ENCODE results near the gene PPP1R12B.
A peak's percentile ranks its signal among the peaks of the same experiment; 100 is the strongest.
"Not testable (repeated sequence)": the region's sequence is repeated elsewhere in the genome, so short reads cannot be mapped to it uniquely, and the experiment has no call there.

The PPP1R12B gene

GRCh38 chr1:202628646-202629215, 280.2 kb downstream of the PPP1R12B start:
- H3K4me3 ChIP-seq (ENCODE audit: low read depth in 1 of 2, low read length in 2 of 2): no peak overlapping the region
- H3K9me3 ChIP-seq (ENCODE audit: insufficient read depth, low read length, severe bottlenecking): no peaks in the 10 kb centered on the region
- no peaks in the 10 kb centered on the region for H3K36me3 ChIP-seq (ENCODE audit: insufficient read depth, low read length)
- H3K79me2 ChIP-seq (ENCODE audit: insufficient read depth, low read length): no peaks in the 10 kb centered on the region
- H4K20me1 ChIP-seq (ENCODE audit: insufficient read depth, low read length): peaks cover 7% of the 10 kb centered on the region; the same call in 1 of the 2 replicates
- ATAC-seq (ENCODE audit: insufficient read depth, low read depth) (no peak), DNase-seq (no peak)
- H3K27me3 ChIP-seq (ENCODE audit: insufficient read depth, low read length, poor library complexity): no peaks in the 10 kb centered on the region
- H3K9ac ChIP-seq (ENCODE audit: low read depth, low read length): no peak overlapping the region
- H3K4me1 ChIP-seq (ENCODE audit: insufficient read depth, low read length): peaks cover 11% of the 10 kb centered on the region
- no peak overlapping the region for H2AFZ ChIP-seq (ENCODE audit: low read depth, low read length)
- no peak overlapping the region for H3K27ac ChIP-seq (ENCODE audit: low read length)
- H3K4me2 ChIP-seq (ENCODE audit: insufficient read depth, low read length): no peak overlapping the region
- TF ChIP-seq, protein P1, sequence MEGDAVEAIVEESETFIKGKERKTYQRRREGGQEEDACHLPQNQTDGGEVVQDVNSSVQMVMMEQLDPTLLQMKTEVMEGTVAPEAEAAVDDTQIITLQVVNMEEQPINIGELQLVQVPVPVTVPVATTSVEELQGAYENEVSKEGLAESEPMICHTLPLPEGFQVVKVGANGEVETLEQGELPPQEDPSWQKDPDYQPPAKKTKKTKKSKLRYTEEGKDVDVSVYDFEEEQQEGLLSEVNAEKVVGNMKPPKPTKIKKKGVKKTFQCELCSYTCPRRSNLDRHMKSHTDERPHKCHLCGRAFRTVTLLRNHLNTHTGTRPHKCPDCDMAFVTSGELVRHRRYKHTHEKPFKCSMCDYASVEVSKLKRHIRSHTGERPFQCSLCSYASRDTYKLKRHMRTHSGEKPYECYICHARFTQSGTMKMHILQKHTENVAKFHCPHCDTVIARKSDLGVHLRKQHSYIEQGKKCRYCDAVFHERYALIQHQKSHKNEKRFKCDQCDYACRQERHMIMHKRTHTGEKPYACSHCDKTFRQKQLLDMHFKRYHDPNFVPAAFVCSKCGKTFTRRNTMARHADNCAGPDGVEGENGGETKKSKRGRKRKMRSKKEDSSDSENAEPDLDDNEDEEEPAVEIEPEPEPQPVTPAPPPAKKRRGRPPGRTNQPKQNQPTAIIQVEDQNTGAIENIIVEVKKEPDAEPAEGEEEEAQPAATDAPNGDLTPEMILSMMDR (IDR thresholded peaks at IDR 0.05; ENCODE audit: borderline replicate concordance, extremely low read depth, low read length, poor library complexity, severe bottlenecking): no peak
- no peak for TF ChIP-seq EZH2 (IDR thresholded peaks at IDR 0.05; ENCODE audit: borderline replicate concordance, low read depth, low read length, severe bottlenecking)

DNA sequence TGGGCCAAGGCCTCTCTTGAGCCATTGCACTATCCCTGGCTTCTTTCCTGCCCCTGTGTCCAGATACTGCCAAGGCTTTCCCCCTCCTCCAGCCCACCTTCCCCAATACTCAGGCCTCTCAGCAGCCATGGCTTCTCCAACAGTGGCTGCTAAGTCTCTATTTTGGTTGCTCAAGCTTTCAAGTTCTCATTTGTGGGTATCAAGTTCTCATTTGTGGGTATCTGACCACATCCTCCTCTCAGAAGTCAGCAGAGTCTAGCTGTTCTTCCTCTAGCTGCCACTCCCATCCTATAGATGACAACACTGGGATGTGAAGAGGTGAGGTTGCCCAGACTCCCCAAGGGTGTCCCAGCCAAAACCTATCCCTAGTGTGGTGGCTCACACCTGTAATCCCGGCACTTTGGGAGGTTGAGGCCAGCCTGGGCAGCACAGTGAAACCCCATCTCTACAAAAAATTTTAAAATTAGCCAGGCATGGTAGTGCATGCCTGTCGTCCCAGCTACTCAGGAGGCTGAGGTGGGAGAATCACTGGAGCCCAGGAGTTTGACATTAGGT, 280.8 kb downstream of the PPP1R12B start:
- not testable (repeated sequence) for H3K36me3 ChIP-seq (ENCODE audit: insufficient read depth, low read length); H2AFZ ChIP-seq (ENCODE audit: low read depth, low read length); H3K4me2 ChIP-seq (ENCODE audit: insufficient read depth, low read length); H3K9me3 ChIP-seq (ENCODE audit: insufficient read depth, low read length, severe bottlenecking); H3K27ac ChIP-seq (ENCODE audit: low read length); H3K27me3 ChIP-seq (ENCODE audit: insufficient read depth, low read length, poor library complexity); H3K79me2 ChIP-seq (ENCODE audit: insufficient read depth, low read length); H4K20me1 ChIP-seq (ENCODE audit: insufficient read depth, low read length); H3K4me3 ChIP-seq (ENCODE audit: low read depth in 1 of 2, low read length in 2 of 2); H3K9ac ChIP-seq (ENCODE audit: low read depth, low read length)
- peaks cover 11% of the 10 kb centered on the region for H3K4me1 ChIP-seq (ENCODE audit: insufficient read depth, low read length)
- ATAC-seq (ENCODE audit: insufficient read depth, low read depth) (peak; percentile 90), DNase-seq (peak; percentile 49)

- H3K27me3 ChIP-seq (ENCODE audit: insufficient read depth, low read length, poor library complexity); H2AFZ ChIP-seq (ENCODE audit: low read depth, low read length); ATAC-seq (ENCODE audit: insufficient read depth, low read depth); H3K4me2 ChIP-seq (ENCODE audit: insufficient read depth, low read length); DNase-seq; H3K9ac ChIP-seq (ENCODE audit: low read depth, low read length); H3K36me3 ChIP-seq (ENCODE audit: insufficient read depth, low read length); H3K4me3 ChIP-seq (ENCODE audit: low read depth in 1 of 2, low read length in 2 of 2); H3K27ac ChIP-seq (ENCODE audit: low read length); H3K9me3 ChIP-seq (ENCODE audit: insufficient read depth, low read length, severe bottlenecking); H4K20me1 ChIP-seq (ENCODE audit: insufficient read depth, low read length); H3K79me2 ChIP-seq (ENCODE audit: insufficient read depth, low read length): not testable (repeated sequence)
- peaks cover 11% of the 10 kb centered on the region for H3K4me1 ChIP-seq (ENCODE audit: insufficient read depth, low read length)
Measured at GRCh38 chr1:202630096-202630495, 281.6 kb downstream of the PPP1R12B start.

DNA sequence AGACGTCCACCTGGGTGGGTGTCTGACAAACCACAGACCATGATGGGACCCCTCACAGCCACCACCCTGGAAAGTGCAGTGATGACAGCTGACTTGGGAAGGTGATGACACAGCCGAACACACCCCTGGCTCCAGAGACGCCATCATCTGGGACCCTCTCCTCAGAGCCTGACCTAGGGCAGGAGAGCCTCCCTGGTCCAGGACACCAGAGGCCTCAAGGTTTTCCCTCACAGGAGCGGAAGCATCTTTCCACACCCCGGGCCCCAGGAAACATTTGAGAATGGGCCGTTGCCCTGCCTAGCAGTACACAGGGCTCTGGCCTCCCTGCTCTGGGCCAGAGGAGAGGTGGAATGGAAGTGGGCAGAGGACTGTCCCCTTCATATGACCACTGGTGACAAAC, 282.0 kb downstream of the PPP1R12B start:
- H2AFZ ChIP-seq (ENCODE audit: low read depth, low read length): no peak overlapping the region
- no peaks in the 10 kb centered on the region for H3K36me3 ChIP-seq (ENCODE audit: insufficient read depth, low read length)
- DNase-seq (no peak), ATAC-seq (ENCODE audit: insufficient read depth, low read depth) (no peak)
- H4K20me1 ChIP-seq (ENCODE audit: insufficient read depth, low read length): no peaks in the 10 kb centered on the region; the same call in 1 of the 2 replicates
- peaks cover 11% of the 10 kb centered on the region for H3K4me1 ChIP-seq (ENCODE audit: insufficient read depth, low read length)
- no peak overlapping the region for H3K4me3 ChIP-seq (ENCODE audit: low read depth in 1 of 2, low read length in 2 of 2)
- H3K9me3 ChIP-seq (ENCODE audit: insufficient read depth, low read length, severe bottlenecking): no peaks in the 10 kb centered on the region
- no peaks in the 10 kb centered on the region for H3K27me3 ChIP-seq (ENCODE audit: insufficient read depth, low read length, poor library complexity)
- no peak overlapping the region for H3K4me2 ChIP-seq (ENCODE audit: insufficient read depth, low read length)
- H3K27ac ChIP-seq (ENCODE audit: low read length): no peak overlapping the region
- TF ChIP-seq, protein P1 (IDR thresholded peaks at IDR 0.05; ENCODE audit: borderline replicate concordance, extremely low read depth, low read length, poor library complexity, severe bottlenecking): no peak
- TF ChIP-seq EZH2 (IDR thresholded peaks at IDR 0.05; ENCODE audit: borderline replicate concordance, low read depth, low read length, severe bottlenecking): no peak
- no peaks in the 10 kb centered on the region for H3K79me2 ChIP-seq (ENCODE audit: insufficient read depth, low read length)
- H3K9ac ChIP-seq (ENCODE audit: low read depth, low read length): no peak overlapping the region
